ENCODE measurements around the gene RASGRP1. TPM values are rescaled to one million over a fixed set of nuclear protein-coding genes. Genes with fewer than 3 reads are reported as not detected.

Gene RASGRP1
- total and polyA plus RNA-seq, 12 donors: 0.13 to 2.8 (median 0.49) TPM

- TF ChIP-seq POLR2A (IDR thresholded peaks at IDR 0.05) (no peak), CTCF (IDR thresholded peaks at IDR 0.05) (no peak)
- no peaks in the 10 kb centered on the region for H3K36me3 ChIP-seq (replicated peaks in 1 of 2)
- no peak overlapping the region for H3K27ac ChIP-seq
- H3K27me3 ChIP-seq: no peaks in the 10 kb centered on the region
- H3K9me3 ChIP-seq (replicated peaks in 1 of 3): no peaks in the 10 kb centered on the region
- intact Hi-C loops (cut with DNase I): no loop called here
- no peak overlapping the region for H3K4me3 ChIP-seq
- WGBS, 4 donors: 75 to 89% (median 85%) methylated on average over 4 of the region's 4 CpGs
- no peaks in the 10 kb centered on the region for H3K4me1 ChIP-seq (replicated peaks in 1 of 2)
- DNase-seq: no peak
Observed at GRCh38 chr15:38477637-38478036, 87.0 kb downstream of the RASGRP1 start.

- Histone ChIP-seq H3K4me1 (replicated peaks in 1 of 2) (no peaks in the 10 kb centered on the region), H3K27me3 (no peaks in the 10 kb centered on the region), H3K9me3 (replicated peaks in 1 of 3) (no peaks in the 10 kb centered on the region), H3K27ac (no peak overlapping the region), H3K36me3 (replicated peaks in 1 of 2) (no peaks in the 10 kb centered on the region), H3K4me3 (no peak overlapping the region)
- no peak for TF ChIP-seq POLR2A (IDR thresholded peaks at IDR 0.05)
- TF ChIP-seq CTCF (IDR thresholded peaks at IDR 0.05): no peak
- DNase-seq: no peak
- intact Hi-C loops (cut with DNase I): no loop called here
- 92 to 100% (median 98%) methylated on average over 1 of the region's 1 CpG for WGBS, 4 donors
Observed at GRCh38 chr15:38476120-38476519, 88.5 kb downstream of the RASGRP1 start.

- Histone ChIP-seq H3K4me3 (no peak overlapping the region), H3K4me1 (replicated peaks in 1 of 2) (no peaks in the 10 kb centered on the region), H3K9me3 (replicated peaks in 1 of 3) (no peaks in the 10 kb centered on the region), H3K27me3 (no peaks in the 10 kb centered on the region), H3K36me3 (replicated peaks in 1 of 2) (no peaks in the 10 kb centered on the region), H3K27ac (no peak overlapping the region)
- WGBS, 4 donors: 95 to 100% (median 98%) methylated on average over 2 of the region's 2 CpGs
- intact Hi-C loops (cut with DNase I): no loop called here
- no peak for DNase-seq
- no peak for TF ChIP-seq CTCF (IDR thresholded peaks at IDR 0.05)
- TF ChIP-seq POLR2A (IDR thresholded peaks at IDR 0.05): no peak
Observed at GRCh38 chr15:38475361-38475760, 89.3 kb downstream of the RASGRP1 start.

- TF ChIP-seq POLR2A (IDR thresholded peaks at IDR 0.05) (no peak), CTCF (IDR thresholded peaks at IDR 0.05) (peak; percentile 21 to 90 (median 82))
- no peaks in the 10 kb centered on the region for H3K4me1 ChIP-seq (replicated peaks in 1 of 2)
- no peak overlapping the region for H3K27ac ChIP-seq
- WGBS, 4 donors: 53 to 61% (median 57%) methylated on average over 4 of the region's 4 CpGs
- no peaks in the 10 kb centered on the region for H3K27me3 ChIP-seq
- H3K9me3 ChIP-seq (replicated peaks in 1 of 3): no peaks in the 10 kb centered on the region
- DNase-seq: peak; percentile 16 to 57 (median 36)
- H3K36me3 ChIP-seq (replicated peaks in 1 of 2): no peaks in the 10 kb centered on the region
- no peak overlapping the region for H3K4me3 ChIP-seq
- intact Hi-C loops (cut with DNase I): loop anchor here in 1 of 2 donors (5.0 kb wide), 1 partner anchor 208 kb away; no protein-coding TSS in a partner anchor
Observed at GRCh38 chr15:38474155-38474757, 90.4 kb downstream of the RASGRP1 start.
